HEK293 (cell line): Measurements from ENCODE around the gene VLDLR.

Source experiments
- KLF16 ChIP-seq: fragments of 450-650 bp; formaldehyde crosslinking; IDR thresholded peaks from 2 replicates; pipeline ENCODE4 v1.5.1; 2017; ENCODE audit warnings: missing biosample characterization, missing genetic modification characterization
- SETDB1 ChIP-seq: IDR thresholded peaks from one replicate; pipeline ENCODE4 v1.6.1; 2017; ENCODE audit warnings: mild to moderate bottlenecking, low read length, moderate library complexity, mixed read lengths; ENCODE audit not compliant: insufficient read length
- YY1 ChIP-seq: fragments of 450-650 bp; formaldehyde crosslinking; IDR thresholded peaks from 2 replicates; pipeline ENCODE4 v1.5.1; 2018; ENCODE audit warnings: missing biosample characterization, missing genetic modification characterization
- YY2 ChIP-seq: fragments of 450-650 bp; formaldehyde crosslinking; IDR thresholded peaks from 2 replicates; pipeline ENCODE4 v1.5.1; 2016; ENCODE audit warnings: missing biosample characterization, missing genetic modification characterization
- ZNF114 ChIP-seq: fragments of 450-650 bp; formaldehyde crosslinking; IDR thresholded peaks from 2 replicates; pipeline ENCODE4 v1.5.0; 2017; ENCODE audit warnings: missing biosample characterization, missing genetic modification characterization
- ZNF274 ChIP-seq, 2 experiments: fragments of 200-500 bp in 1 of 2; fragments of 450-650 bp in 1 of 2; sonication (Bioruptor generic) in 1 of 2; formaldehyde crosslinking in 1 of 2; IDR thresholded peaks; 2 replicates each; pipeline versions ENCODE4 v1.5.1 to v1.6.1; 2014 to 2016; ENCODE audit warnings: borderline replicate concordance in 1 of 2, inconsistent platforms in 1 of 2, low read length in 1 of 2, missing biosample characterization in 1 of 2, missing genetic modification characterization in 1 of 2
- ZNF324 ChIP-seq: fragments of 450-650 bp; formaldehyde crosslinking; IDR thresholded peaks from 2 replicates; pipeline ENCODE4 v1.5.1; 2016; ENCODE audit warnings: missing biosample characterization, missing genetic modification characterization
- ZNF37A ChIP-seq: fragments of 450-650 bp; IDR thresholded peaks from 2 replicates; pipeline ENCODE4 v1.5.1; 2018; ENCODE audit warnings: missing biosample characterization, missing genetic modification characterization
- ZNF777 ChIP-seq: fragments of 450-650 bp; formaldehyde crosslinking; IDR thresholded peaks from 2 replicates; pipeline ENCODE4 v1.5.1; 2017; ENCODE audit warnings: missing biosample characterization, missing genetic modification characterization, borderline replicate concordance
- TF ChIP-seq, protein P1 (sequence below): fragments of 450-650 bp; formaldehyde crosslinking; IDR thresholded peaks from 2 replicates; pipeline ENCODE4 v1.5.1; 2016; ENCODE audit warnings: missing biosample characterization, missing genetic modification characterization
- TF ChIP-seq, protein P2 (sequence below): fragments of 450-650 bp; formaldehyde crosslinking; IDR thresholded peaks from 2 replicates; pipeline ENCODE4 v1.5.1; 2016; ENCODE audit warnings: missing biosample characterization, missing genetic modification characterization

DNA sequence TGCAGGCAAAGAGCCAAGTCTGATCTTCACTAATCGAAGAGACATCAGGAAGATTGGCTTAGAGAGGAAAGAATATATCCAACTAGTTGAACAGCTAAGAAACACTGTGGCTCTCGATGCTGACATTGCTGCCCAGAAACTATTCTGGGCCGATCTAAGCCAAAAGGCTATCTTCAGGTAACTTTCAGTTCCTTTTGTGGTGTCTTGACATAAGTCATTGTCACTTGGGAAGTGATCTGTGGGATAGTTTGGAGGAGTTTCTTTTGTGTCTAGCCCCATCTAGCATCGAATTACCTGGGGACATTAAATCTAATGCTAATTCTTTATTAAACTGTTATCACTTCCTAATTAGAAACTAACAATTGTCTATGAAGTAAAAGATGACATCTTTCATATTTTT, 24.0 kb downstream of the VLDLR start:
- TF ChIP-seq, protein P1, sequence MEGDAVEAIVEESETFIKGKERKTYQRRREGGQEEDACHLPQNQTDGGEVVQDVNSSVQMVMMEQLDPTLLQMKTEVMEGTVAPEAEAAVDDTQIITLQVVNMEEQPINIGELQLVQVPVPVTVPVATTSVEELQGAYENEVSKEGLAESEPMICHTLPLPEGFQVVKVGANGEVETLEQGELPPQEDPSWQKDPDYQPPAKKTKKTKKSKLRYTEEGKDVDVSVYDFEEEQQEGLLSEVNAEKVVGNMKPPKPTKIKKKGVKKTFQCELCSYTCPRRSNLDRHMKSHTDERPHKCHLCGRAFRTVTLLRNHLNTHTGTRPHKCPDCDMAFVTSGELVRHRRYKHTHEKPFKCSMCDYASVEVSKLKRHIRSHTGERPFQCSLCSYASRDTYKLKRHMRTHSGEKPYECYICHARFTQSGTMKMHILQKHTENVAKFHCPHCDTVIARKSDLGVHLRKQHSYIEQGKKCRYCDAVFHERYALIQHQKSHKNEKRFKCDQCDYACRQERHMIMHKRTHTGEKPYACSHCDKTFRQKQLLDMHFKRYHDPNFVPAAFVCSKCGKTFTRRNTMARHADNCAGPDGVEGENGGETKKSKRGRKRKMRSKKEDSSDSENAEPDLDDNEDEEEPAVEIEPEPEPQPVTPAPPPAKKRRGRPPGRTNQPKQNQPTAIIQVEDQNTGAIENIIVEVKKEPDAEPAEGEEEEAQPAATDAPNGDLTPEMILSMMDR (tag by site-specific recombination): no peak
- TF ChIP-seq ZNF114 (tag by site-specific recombination) (no peak), ZNF777 (tag by site-specific recombination) (no peak), SETDB1 (no peak), KLF16 (tag by site-specific recombination) (no peak), ZNF274 (IDR thresholded peaks at IDR 0.05; ENCODE audit: low read length) (no peak), ZNF274 (tag by site-specific recombination; IDR thresholded peaks at IDR 0.05; ENCODE audit: borderline replicate concordance) (no peak), YY1 (tag by site-specific recombination) (no peak), YY2 (tag by site-specific recombination) (no peak), ZNF324 (tag by site-specific recombination) (no peak), ZNF37A (tag by site-specific recombination) (no peak)
- TF ChIP-seq, protein P2, sequence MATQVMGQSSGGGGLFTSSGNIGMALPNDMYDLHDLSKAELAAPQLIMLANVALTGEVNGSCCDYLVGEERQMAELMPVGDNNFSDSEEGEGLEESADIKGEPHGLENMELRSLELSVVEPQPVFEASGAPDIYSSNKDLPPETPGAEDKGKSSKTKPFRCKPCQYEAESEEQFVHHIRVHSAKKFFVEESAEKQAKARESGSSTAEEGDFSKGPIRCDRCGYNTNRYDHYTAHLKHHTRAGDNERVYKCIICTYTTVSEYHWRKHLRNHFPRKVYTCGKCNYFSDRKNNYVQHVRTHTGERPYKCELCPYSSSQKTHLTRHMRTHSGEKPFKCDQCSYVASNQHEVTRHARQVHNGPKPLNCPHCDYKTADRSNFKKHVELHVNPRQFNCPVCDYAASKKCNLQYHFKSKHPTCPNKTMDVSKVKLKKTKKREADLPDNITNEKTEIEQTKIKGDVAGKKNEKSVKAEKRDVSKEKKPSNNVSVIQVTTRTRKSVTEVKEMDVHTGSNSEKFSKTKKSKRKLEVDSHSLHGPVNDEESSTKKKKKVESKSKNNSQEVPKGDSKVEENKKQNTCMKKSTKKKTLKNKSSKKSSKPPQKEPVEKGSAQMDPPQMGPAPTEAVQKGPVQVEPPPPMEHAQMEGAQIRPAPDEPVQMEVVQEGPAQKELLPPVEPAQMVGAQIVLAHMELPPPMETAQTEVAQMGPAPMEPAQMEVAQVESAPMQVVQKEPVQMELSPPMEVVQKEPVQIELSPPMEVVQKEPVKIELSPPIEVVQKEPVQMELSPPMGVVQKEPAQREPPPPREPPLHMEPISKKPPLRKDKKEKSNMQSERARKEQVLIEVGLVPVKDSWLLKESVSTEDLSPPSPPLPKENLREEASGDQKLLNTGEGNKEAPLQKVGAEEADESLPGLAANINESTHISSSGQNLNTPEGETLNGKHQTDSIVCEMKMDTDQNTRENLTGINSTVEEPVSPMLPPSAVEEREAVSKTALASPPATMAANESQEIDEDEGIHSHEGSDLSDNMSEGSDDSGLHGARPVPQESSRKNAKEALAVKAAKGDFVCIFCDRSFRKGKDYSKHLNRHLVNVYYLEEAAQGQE (tag by site-specific recombination): no peak
